NK-92 (cell line): ENCODE measurements around the gene DPYSL4.

Experiments
- DNase-seq: peaks from one replicate; lab custom pipeline; 2025; ENCODE audit not compliant: unreplicated experiment; lab: John Stamatoyannopoulos, UW

Gene DPYSL4

GRCh38 chr10:132186488-132187429 is at the start of gene DPYSL4:
DPYSL4 (plus strand) TSS chr10:132186948; CDS start chr10:132187064, 116 bp downstream.
- no peak for DNase-seq

- no peak for DNase-seq
Measured at GRCh38 chr10:132137111-132138072, 49.4 kb upstream of the DPYSL4 start.

GRCh38 chr10:132138133-132138532 is 48.6 kb upstream of the DPYSL4 start:
- DNase-seq, result no peak

DNA sequence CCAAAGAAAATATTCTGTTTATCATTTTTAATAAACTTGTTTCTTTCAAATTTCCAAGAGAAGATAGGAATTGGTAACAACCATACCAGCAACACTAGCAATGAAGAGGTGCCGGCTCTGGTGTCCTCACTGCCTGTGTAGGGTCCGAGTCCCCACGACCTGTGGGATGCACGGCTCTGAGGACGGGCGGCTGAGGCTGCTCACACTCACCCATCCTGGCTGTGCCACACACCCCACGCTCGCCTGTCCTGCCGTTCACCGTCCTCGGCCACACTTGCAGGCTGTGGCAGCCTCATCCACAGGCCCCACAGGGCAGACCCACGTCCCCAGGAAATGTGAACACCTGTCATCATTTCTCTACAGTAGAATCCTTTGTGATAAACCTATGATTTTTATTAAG is 48.2 kb upstream of the DPYSL4 start:
- no peak for DNase-seq

GRCh38 chr10:132139526-132139925 is 47.2 kb upstream of the DPYSL4 start:
- DNase-seq, result no peak

DNA sequence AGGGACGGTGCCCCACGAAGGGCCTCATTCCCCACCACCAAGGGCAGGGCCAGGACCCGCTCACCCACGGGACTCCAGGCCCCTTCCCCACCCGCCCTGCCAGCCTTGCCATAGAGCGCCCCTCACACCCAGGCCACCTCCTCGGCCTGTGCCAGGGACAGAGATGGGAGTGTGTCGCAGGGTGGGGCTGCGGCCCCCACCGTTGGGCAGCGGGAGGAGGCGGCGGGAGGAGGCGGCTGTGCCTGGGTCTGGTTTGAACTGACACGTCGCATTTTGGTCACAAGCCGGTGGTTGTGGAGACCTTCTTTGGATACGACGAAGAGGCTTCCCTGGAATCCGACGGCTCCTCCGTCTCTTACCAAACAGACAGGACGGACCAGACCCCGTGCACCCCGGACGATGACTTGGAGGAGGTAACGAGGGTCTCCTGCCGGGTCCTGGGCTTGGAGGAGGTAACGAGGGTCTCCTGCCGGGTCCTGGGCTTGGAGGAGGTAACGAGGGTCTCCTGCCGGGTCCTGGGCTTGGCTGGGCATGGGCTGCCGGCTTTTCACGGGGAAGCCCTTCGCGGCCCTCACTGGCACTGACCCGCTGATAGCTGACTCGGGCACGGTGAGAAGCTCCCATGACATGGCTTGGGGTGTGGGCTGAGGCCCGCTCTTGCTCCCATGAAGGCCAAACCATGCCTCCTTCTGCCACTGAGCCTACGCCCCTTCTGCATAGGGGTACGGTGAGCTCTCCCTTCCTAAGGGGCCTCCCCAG is 46.4 kb upstream of the DPYSL4 start:
- no peak for DNase-seq

- no peak for DNase-seq
Measured at GRCh38 chr10:132141076-132141475, 45.7 kb upstream of the DPYSL4 start.

DNA sequence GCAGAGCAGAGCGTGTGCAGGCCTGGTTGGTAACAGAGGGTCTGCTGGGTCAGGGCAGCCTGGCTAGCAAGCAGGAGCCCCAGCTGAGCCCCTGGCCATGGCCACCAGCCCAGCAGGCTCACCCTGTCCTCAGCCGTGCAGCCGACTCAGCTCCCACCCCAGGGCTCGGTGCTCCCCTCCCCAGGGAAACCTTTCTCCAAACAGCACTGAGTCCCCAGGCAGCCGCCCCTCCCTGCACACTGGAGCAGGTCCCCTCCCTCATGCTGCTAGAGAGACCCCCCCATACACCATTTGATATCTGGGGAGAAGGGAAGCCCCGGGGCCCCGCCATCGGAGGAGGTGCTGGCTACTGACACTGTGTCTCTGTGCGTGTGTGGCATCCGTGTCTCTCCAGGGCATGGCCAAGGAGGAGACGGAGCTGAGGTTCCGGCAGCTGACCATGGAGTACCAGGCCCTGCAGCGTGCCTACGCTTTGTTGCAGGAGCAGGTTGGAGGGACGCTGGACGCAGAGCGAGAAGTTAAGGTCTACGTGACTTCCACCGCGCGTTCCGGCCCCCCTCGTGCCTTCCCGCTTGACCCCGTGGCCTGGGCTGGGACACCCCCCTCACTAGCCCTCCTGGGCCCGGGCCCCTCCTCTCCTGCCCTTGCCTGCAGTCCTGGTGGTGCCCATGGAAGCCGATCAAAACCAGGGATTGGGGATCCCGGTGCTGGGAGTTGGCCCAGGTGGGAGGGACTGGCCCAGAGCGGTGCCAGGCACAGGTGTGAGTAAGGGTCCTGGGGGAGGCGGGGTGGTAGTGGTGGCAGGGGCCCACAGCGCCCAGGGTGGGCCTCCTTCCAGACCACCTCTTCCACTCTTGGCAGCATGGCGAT is 45.0 kb upstream of the DPYSL4 start:
- DNase-seq, result no peak

- no peak for DNase-seq
Measured at GRCh38 chr10:132142396-132143161, 44.2 kb upstream of the DPYSL4 start.

- no peak for DNase-seq
Measured at GRCh38 chr10:132143162-132143561, 43.6 kb upstream of the DPYSL4 start.

GRCh38 chr10:132144086-132144485 is 42.7 kb upstream of the DPYSL4 start:
- DNase-seq, result no peak

DNA sequence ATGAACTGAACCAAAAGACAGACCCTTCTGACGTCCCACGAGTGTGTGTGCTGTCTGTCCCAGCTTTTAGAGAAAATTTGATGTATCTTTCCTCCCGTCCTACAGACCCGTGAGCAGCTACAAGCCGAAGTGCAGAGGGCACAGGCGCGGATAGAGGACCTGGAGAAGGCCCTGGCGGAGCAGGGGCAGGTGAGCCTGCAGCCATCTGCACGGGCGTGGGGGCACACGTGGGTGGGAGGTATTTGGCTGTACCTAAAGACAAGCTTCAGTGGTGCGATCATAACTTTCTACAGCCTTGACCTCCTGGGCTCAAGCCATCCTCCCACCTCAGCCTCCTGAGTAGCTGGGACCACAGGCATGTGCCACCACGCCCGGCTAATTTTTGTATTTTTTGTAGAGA is 41.7 kb upstream of the DPYSL4 start:
- no peak for DNase-seq

GRCh38 chr10:132145521-132146185 is 41.1 kb upstream of the DPYSL4 start:
- DNase-seq, result no peak

DNA sequence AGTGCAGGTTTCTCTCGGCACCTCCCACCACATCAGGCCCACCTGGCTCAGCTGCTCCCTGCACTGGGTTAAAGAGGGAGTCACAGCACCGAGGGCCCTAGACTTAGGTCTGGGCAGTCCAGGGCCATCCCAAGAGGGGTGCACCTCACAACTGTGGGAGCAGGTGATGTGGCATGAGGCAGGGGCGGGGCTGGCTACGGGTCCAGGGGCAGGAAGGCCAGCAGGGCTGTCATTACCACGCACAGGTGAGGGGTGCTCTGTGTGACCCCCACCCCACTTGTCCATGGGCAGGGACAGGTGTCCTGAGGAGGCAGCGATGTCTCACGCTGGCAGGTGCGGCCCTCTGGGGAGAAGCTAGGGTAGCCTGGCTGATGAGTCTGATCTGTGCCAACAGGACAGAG is 40.5 kb upstream of the DPYSL4 start:
- no peak for DNase-seq

DNA sequence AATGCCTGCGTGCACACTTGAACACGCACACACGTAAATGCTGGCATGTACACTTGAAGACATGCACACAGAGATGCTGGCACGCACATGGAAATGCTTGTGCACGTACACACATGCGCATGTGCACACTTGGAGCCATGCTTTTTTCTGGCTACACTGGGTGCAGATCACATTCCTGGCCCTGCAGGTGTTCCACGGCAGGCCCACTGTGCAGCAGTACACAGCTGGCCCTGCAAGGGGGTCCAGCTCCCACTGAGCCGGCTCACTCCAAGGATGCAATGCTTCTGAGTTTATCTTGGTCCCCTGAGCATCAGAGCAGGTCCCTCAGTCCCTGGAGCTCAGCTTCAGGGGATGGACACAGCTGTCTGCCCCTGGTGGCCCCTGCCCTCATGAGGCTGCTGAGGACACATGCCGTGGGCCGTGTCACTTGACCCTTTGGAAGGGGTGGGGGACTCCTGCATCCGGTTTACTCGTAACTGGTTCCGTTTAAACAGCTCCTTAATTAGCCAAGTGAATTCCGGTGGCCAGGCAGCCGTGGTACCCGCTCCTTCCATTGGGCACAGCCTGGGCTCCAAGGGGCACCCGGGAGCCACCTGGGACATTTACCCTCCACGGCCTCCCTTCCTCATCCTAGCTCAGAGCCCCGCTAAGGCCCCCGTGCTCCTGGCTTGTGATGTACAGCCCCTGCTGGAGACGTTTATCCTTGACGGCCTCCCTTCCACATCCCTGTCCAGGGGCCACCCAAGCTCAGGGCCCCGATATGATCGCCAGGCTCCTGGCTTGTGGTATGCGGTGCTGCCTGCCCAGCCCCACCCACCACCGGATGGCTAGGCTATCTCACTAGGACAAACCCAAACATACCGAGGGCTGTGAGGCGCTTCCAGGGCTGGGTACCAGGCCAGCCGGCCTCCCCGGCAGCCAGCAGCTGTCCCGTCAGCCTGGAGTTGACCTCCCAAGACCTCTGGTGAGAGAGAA is 39.5 kb upstream of the DPYSL4 start:
- no peak for DNase-seq

- DNase-seq, result no peak
Measured at GRCh38 chr10:132148261-132149251, 38.2 kb upstream of the DPYSL4 start.
